HEK293 (cell line): ENCODE measurements around the gene STK40.

Experiments
- CTCF ChIA-PET: fragments of 350-600 bp; formaldehyde crosslinking; extraction: SDS; loops from one replicate; lab custom pipeline; 2021; ENCODE audit warnings: antibody characterized with exemption; lab: Yijun Ruan, JAX
- POLR2A ChIA-PET: fragments of 300-600 bp; formaldehyde crosslinking; extraction: SDS; loops from one replicate; lab custom pipeline; 2020; ENCODE audit warnings: antibody characterized with exemption, inconsistent platforms; lab: Yijun Ruan, JAX
- H3K27ac ChIP-seq: fragments of 200-500 bp; sonication (Bioruptor generic); 2 replicates; pipeline ENCODE4 v1.5.1; 2014; ENCODE audit warnings: low read depth, low read length, control low read depth, inconsistent platforms; ENCODE audit errors: extremely low read depth
- H3K36me3 ChIP-seq, 2 experiments: fragments of 200-500 bp in 1 of 2; sonication (Bioruptor generic) in 1 of 2; 1 replicate in 1 of 2; 2 replicates in 1 of 2; pipeline ENCODE4 v1.5.1; 2014 to 2017; ENCODE audit warnings: inconsistent platforms in 2 of 2, low read length in 2 of 2; ENCODE audit not compliant: control insufficient read depth in 2 of 2, insufficient read depth in 1 of 2
- H3K4me1 ChIP-seq: fragments of 200-500 bp; sonication (Bioruptor generic); 2 replicates; pipeline ENCODE4 v1.5.1; 2014; ENCODE audit warnings: mild to moderate bottlenecking, low read length, inconsistent platforms; ENCODE audit not compliant: control insufficient read depth, insufficient read depth
- H3K4me3 ChIP-seq: 2 replicates; pipeline ENCODE4 v1.5.1; 2011; ENCODE audit warnings: low read depth, mild to moderate bottlenecking, control low read depth, low read length, moderate library complexity
- H3K9me3 ChIP-seq: fragments of 200-500 bp; sonication (Bioruptor generic); 2 replicates; pipeline ENCODE4 v1.5.1; 2014; ENCODE audit warnings: low read depth, low read length, inconsistent platforms; ENCODE audit not compliant: control insufficient read depth, insufficient read depth
- IKZF3 ChIP-seq: fragments of 450-650 bp; IDR thresholded peaks from 2 replicates; pipeline ENCODE4 v1.5.0; 2018; ENCODE audit warnings: missing biosample characterization, mild to moderate bottlenecking, missing genetic modification characterization, moderate library complexity
- OSR2 ChIP-seq: fragments of 450-650 bp; formaldehyde crosslinking; IDR thresholded peaks from 2 replicates; pipeline ENCODE4 v1.5.1; 2016; ENCODE audit warnings: missing biosample characterization, missing genetic modification characterization
- PATZ1 ChIP-seq: fragments of 450-650 bp; formaldehyde crosslinking; IDR thresholded peaks from 2 replicates; pipeline ENCODE4 v1.5.1; 2016; ENCODE audit warnings: missing biosample characterization, missing genetic modification characterization
- YY1 ChIP-seq: fragments of 450-650 bp; formaldehyde crosslinking; IDR thresholded peaks from 2 replicates; pipeline ENCODE4 v1.5.1; 2018; ENCODE audit warnings: missing biosample characterization, missing genetic modification characterization
- ZBTB17 ChIP-seq: fragments of 450-650 bp; formaldehyde crosslinking; IDR thresholded peaks from 2 replicates; pipeline ENCODE4 v1.5.1; 2016; ENCODE audit warnings: missing biosample characterization, missing genetic modification characterization
- ZNF19 ChIP-seq: fragments of 450-650 bp; formaldehyde crosslinking; IDR thresholded peaks from 2 replicates; pipeline ENCODE4; 2016; ENCODE audit warnings: missing biosample characterization, missing genetic modification characterization, low read depth
- ZNF280D ChIP-seq: fragments of 450-650 bp; formaldehyde crosslinking; IDR thresholded peaks from 2 replicates; pipeline ENCODE4 v1.5.1; 2016; ENCODE audit warnings: missing biosample characterization, missing genetic modification characterization
- ZNF544 ChIP-seq: fragments of 450-650 bp; formaldehyde crosslinking; IDR thresholded peaks from 2 replicates; pipeline ENCODE4 v1.5.0; 2017; ENCODE audit warnings: missing biosample characterization, missing genetic modification characterization
- ZNF658 ChIP-seq: fragments of 450-650 bp; formaldehyde crosslinking; IDR thresholded peaks from 2 replicates; pipeline ENCODE4; 2016; ENCODE audit warnings: missing biosample characterization, missing genetic modification characterization
- ZNF692 ChIP-seq: fragments of 450-650 bp; formaldehyde crosslinking; IDR thresholded peaks from 2 replicates; pipeline ENCODE4 v1.5.1; 2016; ENCODE audit warnings: missing biosample characterization, missing genetic modification characterization
- ZNF707 ChIP-seq: fragments of 450-650 bp; formaldehyde crosslinking; IDR thresholded peaks from 2 replicates; pipeline ENCODE4 v1.5.1; 2016; ENCODE audit warnings: missing biosample characterization, missing genetic modification characterization
- ZNF837 ChIP-seq: fragments of 450-650 bp; formaldehyde crosslinking; IDR thresholded peaks from 2 replicates; pipeline ENCODE4 v1.5.1; 2016; ENCODE audit warnings: missing biosample characterization, missing genetic modification characterization

The STK40 gene

GRCh38 chr1:36397378-36398230 is 11.9 kb upstream of the STK40 start, which contains the start of gene LSM10 (continued):
- no peak for TF ChIP-seq ZNF544 (tag by site-specific recombination)
- TF ChIP-seq OSR2 (tag by site-specific recombination), result no peak
- TF ChIP-seq YY1, result peak; percentile 68; the same call in 1 of the 2 replicates
- TF ChIP-seq ZBTB17 (tag by site-specific recombination), result peak; percentile 97
- TF ChIP-seq ZNF658 (tag by site-specific recombination), result no peak
- peak; percentile 54; the same call in 1 of the 2 replicates for TF ChIP-seq ZNF692
- TF ChIP-seq ZNF707, result no peak

DNA sequence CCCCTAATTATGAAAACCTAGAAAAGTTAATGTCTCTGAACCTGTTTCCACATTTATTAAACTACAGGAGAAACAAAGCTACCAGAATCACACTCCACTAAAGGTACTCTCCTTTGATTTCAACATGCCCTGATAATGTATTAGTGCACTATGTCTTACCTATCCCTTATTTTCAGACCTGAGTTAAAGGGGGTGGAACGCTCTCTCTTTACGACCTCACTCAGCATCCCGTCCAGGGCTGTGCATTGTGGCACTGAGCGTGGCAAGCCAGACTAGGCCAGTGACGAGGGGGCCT is 11.3 kb upstream of the STK40 start:
- peak overlapping the region; percentile 51; the same call in 1 of the 2 replicates for H3K27ac ChIP-seq
- peak overlapping the region; percentile 58 for H3K4me3 ChIP-seq
- no peaks in the 10 kb centered on the region for H3K4me1 ChIP-seq
- no peak for TF ChIP-seq IKZF3 (tag by site-specific recombination)
- TF ChIP-seq PATZ1 (tag by site-specific recombination), result no peak
- no peak for TF ChIP-seq ZNF280D (tag by site-specific recombination)
- peaks cover 7 to 24% of the 10 kb centered on the region in 2 experiments; a peak in 2 of 3 replicates for H3K36me3 ChIP-seq
- H3K9me3 ChIP-seq, result no peaks in the 10 kb centered on the region
- ChIA-PET POLR2A (interaction anchor here (0.6 to 7.2 kb wide), 10 partner anchors 8 to 247 kb away, joined by 3 to 103 read pairs (median 6); partner anchors contain the start of genes OSCP1, STK40 and TRAPPC3), CTCF (interaction anchor here (0.6 to 1.2 kb wide), 5 partner anchors 8 to 243 kb away, joined by 3 to 5 read pairs (median 4); no protein-coding TSS in a partner anchor)

DNA sequence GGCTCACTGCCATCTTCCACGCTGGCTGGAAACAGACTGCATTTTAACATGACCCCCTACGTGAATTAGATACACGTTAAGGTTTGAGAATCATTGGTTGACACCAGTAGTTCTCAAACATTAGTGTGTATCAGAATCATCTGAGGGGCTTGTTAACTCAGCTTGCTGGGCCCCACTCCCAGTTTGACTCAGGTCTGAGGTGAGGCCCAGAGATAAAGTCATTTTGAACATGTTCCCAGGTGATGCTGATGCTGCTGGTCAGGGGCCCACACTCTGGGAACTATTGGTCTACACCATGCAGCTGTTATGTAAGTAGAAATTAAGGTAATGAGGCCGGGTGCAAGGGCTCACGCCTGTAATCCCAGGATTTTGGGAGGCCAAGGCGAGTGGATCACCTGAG is 10.6 kb upstream of the STK40 start:
- POLR2A ChIA-PET, result interaction anchor here (0.6 to 7.2 kb wide), 5 partner anchors 11 to 1612 kb away, joined by 3 to 103 read pairs (median 5); partner anchors contain the start of gene STK40
- TF ChIP-seq ZNF837 (tag by site-specific recombination) (no peak), ZNF19 (no peak)
- TF ChIP-seq, all 188 proteins: peak for 0
- CTCF ChIA-PET, result interaction anchor here (1.1 to 1.2 kb wide), 2 partner anchors 7 to 9 kb away, joined by 3 to 5 read pairs; no protein-coding TSS in a partner anchor
- Histone ChIP-seq H3K36me3 (peaks cover 10 to 30% of the 10 kb centered on the region in 2 experiments; a peak in 2 of 3 replicates), H3K4me3 (no peak overlapping the region), H3K27ac (no peak overlapping the region), H3K4me1 (no peaks in the 10 kb centered on the region), H3K9me3 (no peaks in the 10 kb centered on the region)
